ENCODE measurements around the gene UQCC2. TPM values are rescaled to one million over a fixed set of nuclear protein-coding genes. Genes with fewer than 3 reads are reported as not detected.

Gene UQCC2
- total and polyA plus RNA-seq, 2 of the 8 experiments (the other 6 are each of a cell fraction or from before 2014, with no cell fraction given): 52.1 to 104 TPM

- no peak for TF ChIP-seq RNF2 (IDR thresholded peaks at IDR 0.05; ENCODE audit: borderline replicate concordance, low read depth, low read length, missing control alignments, poor library complexity, severe bottlenecking)
- no peak for TF ChIP-seq ATF3 (IDR thresholded peaks at IDR 0.05; ENCODE audit: insufficient read depth, low read depth, low read length)
- no peak for TF ChIP-seq YY1 (IDR thresholded peaks at IDR 0.05; ENCODE audit: low read depth, low read length)
- no peak for TF ChIP-seq NRF1 (IDR thresholded peaks at IDR 0.05; ENCODE audit: low read depth, low read length)
- no peak for TF ChIP-seq BCL11A (IDR thresholded peaks at IDR 0.05; ENCODE audit: low read depth in 2 of 2, low read length in 2 of 2)
- TF ChIP-seq RBBP5 (IDR thresholded peaks at IDR 0.05; ENCODE audit: borderline replicate concordance, low read depth, low read length): no peak
- TF ChIP-seq POLR2AphosphoS5 (IDR thresholded peaks at IDR 0.05; ENCODE audit: low read depth, low read length): no peak
Measured at GRCh38 chr6:33690766-33691165, 20.7 kb downstream of the UQCC2 start (continued).
